ENCODE results near the gene KIF17. TPM values are rescaled to one million over a fixed set of nuclear protein-coding genes. Genes with fewer than 3 reads are reported as not detected.

KIF17 gene
- total RNA-seq, 1 donor from 2014 or later: 2.2 TPM

DNA sequence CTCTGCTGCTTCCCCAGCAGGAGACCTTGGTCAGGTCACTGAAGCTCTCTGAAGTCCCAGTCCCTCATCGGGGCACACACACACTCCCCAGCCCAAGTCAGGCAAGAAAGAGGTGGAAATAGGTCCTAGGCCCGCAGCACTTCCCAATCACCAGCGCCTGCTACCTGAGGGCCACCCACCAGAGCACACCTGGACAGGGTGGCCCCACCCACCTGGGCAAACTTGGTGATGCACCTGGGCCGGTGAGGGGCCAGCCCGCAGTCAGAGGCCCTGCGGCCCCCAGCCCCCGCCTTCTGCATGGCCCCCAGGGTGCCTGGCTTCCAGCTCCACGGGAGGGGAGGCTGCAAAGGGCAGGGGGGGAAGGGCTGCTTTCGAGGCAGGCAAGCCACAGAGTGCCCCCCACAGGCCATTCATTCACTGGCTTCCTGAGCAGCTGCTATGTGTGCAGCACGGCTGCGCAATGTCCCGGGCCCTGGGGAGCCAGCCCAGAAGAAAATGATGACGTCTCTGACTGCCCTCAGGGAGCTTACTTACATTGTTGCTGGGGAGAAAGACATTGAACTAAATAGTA lies 10.0 kb upstream of the KIF17 start:
- no peak overlapping the region for H3K27ac ChIP-seq (ENCODE audit: low read depth, low read length)
- peaks cover 5% of the 10 kb centered on the region for H3K27me3 ChIP-seq (ENCODE audit: insufficient read depth, low read length)
- TF ChIP-seq EZH2 (IDR thresholded peaks at IDR 0.05; ENCODE audit: insufficient read depth, low read length): no peak
- TF ChIP-seq, protein P1, sequence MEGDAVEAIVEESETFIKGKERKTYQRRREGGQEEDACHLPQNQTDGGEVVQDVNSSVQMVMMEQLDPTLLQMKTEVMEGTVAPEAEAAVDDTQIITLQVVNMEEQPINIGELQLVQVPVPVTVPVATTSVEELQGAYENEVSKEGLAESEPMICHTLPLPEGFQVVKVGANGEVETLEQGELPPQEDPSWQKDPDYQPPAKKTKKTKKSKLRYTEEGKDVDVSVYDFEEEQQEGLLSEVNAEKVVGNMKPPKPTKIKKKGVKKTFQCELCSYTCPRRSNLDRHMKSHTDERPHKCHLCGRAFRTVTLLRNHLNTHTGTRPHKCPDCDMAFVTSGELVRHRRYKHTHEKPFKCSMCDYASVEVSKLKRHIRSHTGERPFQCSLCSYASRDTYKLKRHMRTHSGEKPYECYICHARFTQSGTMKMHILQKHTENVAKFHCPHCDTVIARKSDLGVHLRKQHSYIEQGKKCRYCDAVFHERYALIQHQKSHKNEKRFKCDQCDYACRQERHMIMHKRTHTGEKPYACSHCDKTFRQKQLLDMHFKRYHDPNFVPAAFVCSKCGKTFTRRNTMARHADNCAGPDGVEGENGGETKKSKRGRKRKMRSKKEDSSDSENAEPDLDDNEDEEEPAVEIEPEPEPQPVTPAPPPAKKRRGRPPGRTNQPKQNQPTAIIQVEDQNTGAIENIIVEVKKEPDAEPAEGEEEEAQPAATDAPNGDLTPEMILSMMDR (IDR thresholded peaks at IDR 0.05; ENCODE audit: insufficient read depth, low read depth, low read length): no peak
- H3K36me3 ChIP-seq (ENCODE audit: insufficient read depth, low read length): no peaks in the 10 kb centered on the region
- no peak overlapping the region for H3K4me2 ChIP-seq (ENCODE audit: low read length)
- Mint-ChIP-seq H3K4me1 (ENCODE audit: low read depth, unreplicated experiment) (peaks cover 2% of the 10 kb centered on the region), H3K9me3 (ENCODE audit: unreplicated experiment) (no peaks in the 10 kb centered on the region), H3K36me3 (ENCODE audit: low read depth, unreplicated experiment) (no peaks in the 10 kb centered on the region), H3K27ac (ENCODE audit: unreplicated experiment) (no peak overlapping the region), H3K27me3 (ENCODE audit: low read depth, unreplicated experiment) (peaks cover 15% of the 10 kb centered on the region), H3K4me3 (ENCODE audit: unreplicated experiment) (no peak overlapping the region)
- H3K9ac ChIP-seq (ENCODE audit: low read length): no peak overlapping the region
- no peaks in the 10 kb centered on the region for H3K79me2 ChIP-seq (ENCODE audit: insufficient read depth, low read length)
- H3K4me3 ChIP-seq (ENCODE audit: insufficient read depth, low read depth, low read length): no peak overlapping the region
- no peak overlapping the region for H2AFZ ChIP-seq (ENCODE audit: low read depth, low read length)
- H3K9me3 ChIP-seq (ENCODE audit: insufficient read depth, low read depth, low read length): no peaks in the 10 kb centered on the region
- DNase-seq (ENCODE audit: low read depth): no peak
- no peak for FAIRE-seq
- peaks cover 8% of the 10 kb centered on the region for H3K4me1 ChIP-seq (ENCODE audit: insufficient read depth, low read length)
- H4K20me1 ChIP-seq (ENCODE audit: insufficient read depth, low read length): peaks cover 4% of the 10 kb centered on the region

DNA sequence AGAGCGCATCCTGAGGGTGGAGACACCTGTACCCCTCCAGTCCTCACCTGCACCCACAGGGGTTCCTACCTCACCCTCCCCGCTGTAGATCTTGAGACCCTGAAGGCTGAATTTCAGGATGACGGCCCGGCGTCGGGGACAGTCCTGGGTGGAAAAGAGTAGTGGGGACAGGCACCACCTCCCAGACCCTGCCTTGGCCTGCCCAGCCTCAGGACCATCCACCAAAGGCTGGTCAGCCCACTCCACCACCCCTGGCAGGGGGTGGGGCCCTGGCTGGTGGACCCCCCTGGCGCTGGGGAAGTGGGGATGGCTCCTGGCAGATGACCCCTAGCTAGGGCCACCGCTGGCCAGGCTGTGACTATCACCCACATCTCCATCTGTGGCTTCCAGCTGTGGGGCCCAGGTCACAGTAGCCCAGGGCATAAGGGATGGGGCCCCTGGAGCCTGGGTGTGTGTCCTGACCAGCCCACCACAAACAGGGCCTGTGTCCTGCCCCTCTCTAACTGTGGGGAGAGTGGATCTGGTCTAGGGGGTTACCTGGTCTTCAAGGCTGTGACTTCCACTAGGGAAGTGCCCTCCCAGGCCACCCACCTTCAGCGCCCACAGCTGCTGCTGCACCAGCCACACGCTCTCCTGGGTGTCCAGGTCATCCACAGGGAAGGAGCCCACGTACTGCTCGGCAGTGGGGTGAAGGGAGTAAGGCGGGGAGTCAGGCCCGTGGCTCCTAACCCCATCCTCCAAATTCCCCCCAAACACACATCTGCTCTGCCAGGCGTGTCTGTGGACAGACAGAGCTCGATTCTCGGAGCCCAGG lies 9.3 kb upstream of the KIF17 start:
- H3K4me3 Mint-ChIP-seq (ENCODE audit: unreplicated experiment): no peak overlapping the region
- DNase-seq (ENCODE audit: low read depth): no peak
- no peaks in the 10 kb centered on the region for H3K9me3 Mint-ChIP-seq (ENCODE audit: unreplicated experiment)
- H3K79me2 ChIP-seq (ENCODE audit: insufficient read depth, low read length): no peaks in the 10 kb centered on the region
- H3K4me1 ChIP-seq (ENCODE audit: insufficient read depth, low read length): peaks cover 1% of the 10 kb centered on the region
- TF ChIP-seq, protein P1 (IDR thresholded peaks at IDR 0.05; ENCODE audit: insufficient read depth, low read depth, low read length): no peak
- TF ChIP-seq EZH2 (IDR thresholded peaks at IDR 0.05; ENCODE audit: insufficient read depth, low read length): no peak
- peaks cover 15% of the 10 kb centered on the region for H3K27me3 Mint-ChIP-seq (ENCODE audit: low read depth, unreplicated experiment)
- no peak overlapping the region for H3K4me2 ChIP-seq (ENCODE audit: low read length)
- H3K27ac ChIP-seq (ENCODE audit: low read depth, low read length): no peak overlapping the region
- H3K27me3 ChIP-seq (ENCODE audit: insufficient read depth, low read length): peaks cover 5% of the 10 kb centered on the region
- no peak for FAIRE-seq
- peaks cover 2% of the 10 kb centered on the region for H3K36me3 Mint-ChIP-seq (ENCODE audit: low read depth, unreplicated experiment)
- H3K4me3 ChIP-seq (ENCODE audit: insufficient read depth, low read depth, low read length): no peak overlapping the region
- H3K9ac ChIP-seq (ENCODE audit: low read length): no peak overlapping the region
- no peaks in the 10 kb centered on the region for H3K36me3 ChIP-seq (ENCODE audit: insufficient read depth, low read length)
- peaks cover 2% of the 10 kb centered on the region for H3K4me1 Mint-ChIP-seq (ENCODE audit: low read depth, unreplicated experiment)
- H3K9me3 ChIP-seq (ENCODE audit: insufficient read depth, low read depth, low read length): no peaks in the 10 kb centered on the region
- H3K27ac Mint-ChIP-seq (ENCODE audit: unreplicated experiment): no peak overlapping the region
- peaks cover 4% of the 10 kb centered on the region for H4K20me1 ChIP-seq (ENCODE audit: insufficient read depth, low read length)
- H2AFZ ChIP-seq (ENCODE audit: low read depth, low read length): no peak overlapping the region
